SK-N-MC (cell line): ENCODE data around the gene RHEBL1.
"Not testable (repeated sequence)": the region's sequence is repeated elsewhere in the genome, so short reads cannot be mapped to it uniquely, and the experiment has no call there.

ENCODE experiments used
- DNase-seq: peaks from one replicate; pipeline ENCODE4 v3.0.0-alpha.2; 2011; ENCODE audit warnings: low read depth, low spot score
- H3K27ac ChIP-seq: fragments of 200-600 bp; sonication (generic); 2 replicates; pipeline ENCODE4 v1.5.1; 2016; ENCODE audit warnings: mixed run types
- H3K36me3 ChIP-seq: fragments of 200-600 bp; sonication (generic); 2 replicates; pipeline ENCODE4 v1.6.1; 2017; ENCODE audit warnings: antibody characterized with exemption, low read length, mixed read lengths; ENCODE audit not compliant: insufficient read depth
- H3K4me3 ChIP-seq: fragments of 200-600 bp; sonication (generic); 2 replicates; pipeline ENCODE4 v1.5.1; 2016
- H3K9ac ChIP-seq: fragments of 200-600 bp; sonication (generic); 2 replicates; pipeline ENCODE4 v1.8.0; 2017; ENCODE audit warnings: mixed run types, mixed read lengths; ENCODE audit not compliant: insufficient read length
- H3K9me3 ChIP-seq: fragments of 200-600 bp; sonication (generic); 2 replicates; pipeline ENCODE4 v1.6.1; 2017; ENCODE audit warnings: low read depth, mild to moderate bottlenecking, antibody characterized with exemption, low read length, moderate library complexity, mixed read lengths
- EZH2 ChIP-seq: fragments of 200-600 bp; sonication (generic); IDR thresholded peaks from one replicate; pipeline ENCODE4 v1.6.1; 2017; ENCODE audit warnings: antibody characterized with exemption
- FOXP2 ChIP-seq: optimal IDR thresholded peaks from 2 replicates; pipeline ENCODE3; 2011; ENCODE audit warnings: mild to moderate bottlenecking, moderate library complexity; ENCODE audit not compliant: insufficient read depth; ENCODE audit errors: extremely low read length, control extremely low read depth
- POLR2AphosphoS5 ChIP-seq: IDR thresholded peaks from 2 replicates; pipeline ENCODE4 v1.6.1; 2012; ENCODE audit warnings: mild to moderate bottlenecking, low read depth, low read length, borderline replicate concordance

RHEBL1 gene

GRCh38 chr12:49084438-49084837, 14.7 kb upstream of the RHEBL1 start:
- no peak for TF ChIP-seq FOXP2
- no peak for TF ChIP-seq EZH2
- no peak for TF ChIP-seq POLR2AphosphoS5
- no peaks in the 10 kb centered on the region for H3K36me3 ChIP-seq
- H3K4me3 ChIP-seq = no peak overlapping the region
- no peak overlapping the region for H3K27ac ChIP-seq
- H3K9ac ChIP-seq = no peak overlapping the region
- no peak for DNase-seq
- H3K9me3 ChIP-seq = no peaks in the 10 kb centered on the region

DNA sequence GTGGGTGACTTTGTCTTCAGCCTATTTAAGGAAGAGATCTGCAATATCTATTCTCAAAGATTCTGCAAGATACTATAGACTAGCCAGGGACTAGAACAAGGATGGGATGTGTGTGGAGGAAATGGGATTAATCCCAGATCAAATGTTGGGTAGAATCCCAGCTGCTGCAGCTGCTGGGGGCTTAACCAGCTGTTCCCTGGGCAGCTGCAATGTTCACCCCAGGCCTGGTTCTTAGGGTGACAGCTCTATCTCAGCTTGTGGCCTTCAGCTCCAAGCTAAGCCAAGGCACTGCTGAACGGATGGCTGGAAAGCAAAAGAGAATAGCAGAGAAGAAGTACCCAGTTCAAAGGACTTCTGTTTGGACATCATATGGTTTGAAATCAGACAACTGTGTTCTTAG, 10.0 kb upstream of the RHEBL1 start:
- no peaks in the 10 kb centered on the region for H3K36me3 ChIP-seq
- DNase-seq = no peak
- no peak overlapping the region for H3K4me3 ChIP-seq
- no peak overlapping the region for H3K9ac ChIP-seq
- TF ChIP-seq EZH2 = no peak
- TF ChIP-seq POLR2AphosphoS5 = no peak
- TF ChIP-seq FOXP2 = no peak
- no peaks in the 10 kb centered on the region for H3K9me3 ChIP-seq
- no peak overlapping the region for H3K27ac ChIP-seq

DNA sequence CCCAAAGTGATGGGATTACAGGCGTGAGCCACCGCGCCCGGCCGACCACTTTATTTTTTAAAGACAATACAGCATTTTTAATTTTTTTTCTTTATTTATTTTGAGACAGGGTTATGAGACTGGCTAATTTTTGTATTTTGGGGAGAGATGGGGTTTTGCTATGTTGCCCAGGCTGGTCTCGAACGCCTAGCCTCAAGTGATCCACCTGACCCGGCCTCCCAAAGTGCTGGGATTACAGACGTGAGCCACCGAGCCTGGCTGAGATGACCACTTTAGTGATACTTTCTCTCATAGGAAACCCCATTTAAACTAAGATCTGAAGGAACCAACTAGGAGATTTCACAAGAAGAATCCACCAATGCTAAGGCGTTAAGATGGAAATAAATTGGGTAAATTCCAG, 1.2 kb upstream of the RHEBL1 start:
- Histone ChIP-seq H3K9me3 (no peaks in the 10 kb centered on the region), H3K4me3 (no peak overlapping the region), H3K27ac (no peak overlapping the region), H3K9ac (no peak overlapping the region), H3K36me3 (no peaks in the 10 kb centered on the region)
- no peak for TF ChIP-seq EZH2
- no peak for TF ChIP-seq FOXP2
- TF ChIP-seq POLR2AphosphoS5 = no peak
- no peak for DNase-seq

- Histone ChIP-seq H3K27ac (no peak overlapping the region), H3K9me3 (no peaks in the 10 kb centered on the region), H3K4me3 (peak overlapping the region; percentile 97), H3K36me3 (no peaks in the 10 kb centered on the region), H3K9ac (peak overlapping the region; percentile 72)
- no peak for DNase-seq
- TF ChIP-seq EZH2 = no peak
- no peak for TF ChIP-seq FOXP2
- TF ChIP-seq POLR2AphosphoS5 = no peak
Observed at GRCh38 chr12:49068879-49069506, 786 bp downstream of the RHEBL1 start.

- Histone ChIP-seq H3K4me3 (no peak overlapping the region), H3K9ac (no peak overlapping the region), H3K27ac (no peak overlapping the region), H3K36me3 (no peaks in the 10 kb centered on the region), H3K9me3 (no peaks in the 10 kb centered on the region)
- TF ChIP-seq FOXP2 (no peak), EZH2 (no peak), POLR2AphosphoS5 (no peak)
- DNase-seq = no peak
Observed at GRCh38 chr12:49066120-49066519, 3.7 kb downstream of the RHEBL1 start.

- no peaks in the 10 kb centered on the region for H3K9me3 ChIP-seq
- H3K9ac ChIP-seq = no peak overlapping the region
- no peak for DNase-seq
- no peak overlapping the region for H3K27ac ChIP-seq
- TF ChIP-seq POLR2AphosphoS5 = no peak
- no peak for TF ChIP-seq FOXP2
- no peak for TF ChIP-seq EZH2
- H3K36me3 ChIP-seq = no peaks in the 10 kb centered on the region
- no peak overlapping the region for H3K4me3 ChIP-seq
Observed at GRCh38 chr12:49064767-49065152, 5.0 kb downstream of the RHEBL1 start.

- H3K27ac ChIP-seq, H3K36me3 ChIP-seq, H3K9me3 ChIP-seq, DNase-seq, H3K4me3 ChIP-seq: not testable (repeated sequence)
- H3K9ac ChIP-seq = peak overlapping the region; percentile 98
Observed at GRCh38 chr12:49061916-49062315, 7.9 kb downstream of the RHEBL1 start.

DNA sequence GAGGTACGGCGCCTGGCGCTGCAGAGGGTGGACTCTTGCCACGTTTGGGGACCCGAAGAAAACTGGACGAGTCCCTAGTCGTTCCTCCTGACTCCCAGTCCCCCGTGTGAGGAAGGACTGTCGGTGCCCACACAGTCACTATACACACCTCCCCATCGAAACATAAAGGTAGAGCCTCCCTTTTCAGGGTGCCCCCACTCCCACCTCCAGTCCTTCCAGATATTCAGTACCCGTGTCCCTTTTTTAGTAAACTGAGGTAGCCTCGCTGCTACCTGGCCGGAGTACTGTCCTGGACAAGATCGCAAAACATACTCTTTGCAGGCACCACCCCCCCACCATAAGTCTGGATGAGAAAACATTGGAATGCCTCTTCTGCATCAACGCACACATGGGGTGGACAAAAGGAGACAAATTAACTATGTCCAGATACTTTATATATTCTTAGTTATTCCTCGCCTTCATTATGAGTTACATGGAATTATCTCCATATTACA, 8.6 kb downstream of the RHEBL1 start:
- Histone ChIP-seq H3K4me3 (peak overlapping the region; percentile 95), H3K36me3 (no peaks in the 10 kb centered on the region), H3K27ac (peak overlapping the region; percentile 97), H3K9me3 (no peaks in the 10 kb centered on the region), H3K9ac (peak overlapping the region; percentile 98)
- no peak for TF ChIP-seq POLR2AphosphoS5
- no peak for TF ChIP-seq EZH2
- no peak for TF ChIP-seq FOXP2
- no peak for DNase-seq
